GM06990 (cell line): Measurements from ENCODE around the gene TBL3.
"Not testable (repeated sequence)": the region's sequence is repeated elsewhere in the genome, so short reads cannot be mapped to it uniquely, and the experiment has no call there.

Experiments used
- DNase-seq: peaks from one replicate; pipeline ENCODE4 v3.0.0-alpha.2; 2011; ENCODE audit not compliant: insufficient read length; ENCODE audit errors: extremely low read depth
- H3K27me3 ChIP-seq: replicated peaks from 2 replicates; pipeline ENCODE4 v1.6.0; 2011; ENCODE audit warnings: low read length; ENCODE audit not compliant: control insufficient read depth, insufficient read depth
- H3K36me3 ChIP-seq: 2 replicates; pipeline ENCODE4 v1.5.1; 2011; ENCODE audit warnings: low read length; ENCODE audit not compliant: control insufficient read depth, insufficient read depth
- H3K4me3 ChIP-seq: replicated peaks from 2 replicates; pipeline ENCODE4 v1.5.1; 2011; ENCODE audit warnings: low read depth, mild to moderate bottlenecking, control low read depth, low read length
- TF ChIP-seq, protein P1 (sequence below): IDR thresholded peaks from 2 replicates; pipeline ENCODE4 v1.5.1; 2011; ENCODE audit warnings: low read length, control low read depth, mild to moderate bottlenecking, inconsistent platforms; ENCODE audit not compliant: insufficient read depth, poor library complexity, severe bottlenecking

TBL3 gene

DNA sequence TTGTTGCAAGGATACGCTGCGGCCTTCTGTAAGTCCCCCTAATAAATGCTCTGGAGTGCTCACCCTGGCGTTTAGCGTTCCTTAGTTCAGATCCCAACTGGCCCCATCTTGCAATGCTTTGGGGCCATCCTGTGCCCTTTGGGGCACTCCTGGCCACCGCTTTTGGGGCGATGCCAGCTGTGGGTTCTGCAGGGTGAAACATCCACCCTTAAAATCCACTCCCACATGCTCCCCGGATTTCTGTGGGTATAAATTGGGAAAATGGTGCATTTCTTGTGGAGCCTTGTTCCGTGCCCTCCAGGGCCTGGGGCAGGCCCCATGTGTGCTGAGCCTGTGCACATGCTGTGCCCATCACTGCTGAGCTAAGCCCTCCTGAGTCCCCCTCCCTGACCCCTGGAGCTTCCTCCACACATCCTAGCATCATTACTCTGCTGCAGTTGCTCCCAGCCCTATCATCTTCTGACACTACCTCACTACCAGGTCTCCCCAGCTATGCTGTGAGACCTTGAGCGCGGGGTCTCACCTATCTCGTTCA is 34.8 kb upstream of the TBL3 start:
- Histone ChIP-seq H3K36me3 (peaks cover 19% of the 10 kb centered on the region), H3K27me3 (no peaks in the 10 kb centered on the region), H3K4me3 (no peak overlapping the region)
- DNase-seq = no peak
- TF ChIP-seq, protein P1, sequence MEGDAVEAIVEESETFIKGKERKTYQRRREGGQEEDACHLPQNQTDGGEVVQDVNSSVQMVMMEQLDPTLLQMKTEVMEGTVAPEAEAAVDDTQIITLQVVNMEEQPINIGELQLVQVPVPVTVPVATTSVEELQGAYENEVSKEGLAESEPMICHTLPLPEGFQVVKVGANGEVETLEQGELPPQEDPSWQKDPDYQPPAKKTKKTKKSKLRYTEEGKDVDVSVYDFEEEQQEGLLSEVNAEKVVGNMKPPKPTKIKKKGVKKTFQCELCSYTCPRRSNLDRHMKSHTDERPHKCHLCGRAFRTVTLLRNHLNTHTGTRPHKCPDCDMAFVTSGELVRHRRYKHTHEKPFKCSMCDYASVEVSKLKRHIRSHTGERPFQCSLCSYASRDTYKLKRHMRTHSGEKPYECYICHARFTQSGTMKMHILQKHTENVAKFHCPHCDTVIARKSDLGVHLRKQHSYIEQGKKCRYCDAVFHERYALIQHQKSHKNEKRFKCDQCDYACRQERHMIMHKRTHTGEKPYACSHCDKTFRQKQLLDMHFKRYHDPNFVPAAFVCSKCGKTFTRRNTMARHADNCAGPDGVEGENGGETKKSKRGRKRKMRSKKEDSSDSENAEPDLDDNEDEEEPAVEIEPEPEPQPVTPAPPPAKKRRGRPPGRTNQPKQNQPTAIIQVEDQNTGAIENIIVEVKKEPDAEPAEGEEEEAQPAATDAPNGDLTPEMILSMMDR = no peak

DNA sequence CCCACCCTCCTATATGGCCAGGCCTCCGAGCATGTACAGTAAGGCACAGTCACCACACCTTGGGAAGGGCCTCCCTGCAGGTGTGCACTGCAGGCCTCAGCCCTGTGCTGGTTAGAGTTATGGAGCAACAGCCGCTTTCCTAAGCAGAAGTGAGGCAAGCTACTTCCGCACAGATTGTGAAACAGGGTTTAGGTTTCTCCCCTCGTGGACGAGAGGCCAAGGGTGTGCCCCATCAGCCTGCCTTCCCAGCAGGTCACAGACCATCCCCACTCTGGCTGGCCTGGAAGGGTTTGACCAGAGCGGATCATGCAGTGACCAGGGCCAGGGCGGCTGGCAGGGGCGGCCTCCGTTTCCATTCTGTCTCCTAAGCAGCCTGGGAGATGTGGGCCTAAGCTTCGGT is 33.5 kb upstream of the TBL3 start:
- DNase-seq = no peak
- peaks cover 19% of the 10 kb centered on the region for H3K36me3 ChIP-seq

DNA sequence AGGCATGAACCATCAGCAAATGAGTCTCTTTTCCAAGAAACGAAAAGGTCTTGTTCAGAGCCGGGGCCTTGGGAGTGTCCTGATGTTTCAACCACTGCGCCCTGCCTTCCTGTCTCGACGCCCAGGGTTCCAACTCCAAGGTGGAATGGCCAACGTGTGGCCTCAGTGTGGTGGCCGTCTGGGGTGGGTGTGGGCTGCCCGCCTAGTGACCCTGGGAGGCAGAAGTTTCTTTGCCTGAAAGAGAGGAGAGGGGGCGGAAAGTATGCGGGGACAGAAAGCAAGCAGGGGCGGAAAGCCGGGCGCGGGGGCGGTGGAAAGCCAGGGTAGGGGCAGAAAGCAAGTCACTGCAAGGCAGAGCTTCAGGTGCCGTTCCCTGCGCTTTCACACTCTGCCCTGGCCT is 32.9 kb upstream of the TBL3 start:
- H3K27me3 ChIP-seq = no peaks in the 10 kb centered on the region
- no peak overlapping the region for H3K4me3 ChIP-seq
- peaks cover 19% of the 10 kb centered on the region for H3K36me3 ChIP-seq
- no peak for DNase-seq
- TF ChIP-seq, protein P1 = no peak

More for the DNA sequence above, 33.5 kb upstream of the TBL3 start:
- no peak overlapping the region for H3K4me3 ChIP-seq
- TF ChIP-seq, protein P1 = no peak
- no peaks in the 10 kb centered on the region for H3K27me3 ChIP-seq

DNA sequence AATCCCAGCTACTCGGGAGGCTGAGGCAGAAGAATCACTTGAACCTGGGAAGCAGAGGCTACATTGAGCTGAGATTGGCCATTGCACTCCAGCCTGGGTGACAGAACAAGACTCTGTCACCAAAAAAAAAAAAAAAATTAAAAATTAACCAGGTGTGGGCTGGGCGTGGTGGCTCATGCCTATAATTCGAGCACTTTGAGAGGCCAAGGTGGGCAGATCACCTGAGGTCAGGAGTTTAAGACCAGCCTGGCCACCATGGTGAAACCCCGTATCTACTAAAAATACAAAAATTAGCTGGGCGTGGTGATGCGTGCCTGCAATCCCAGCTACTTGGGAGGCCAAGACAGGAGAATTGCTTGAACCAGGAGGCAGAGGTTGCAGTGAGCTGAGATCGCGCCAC is 32.0 kb upstream of the TBL3 start:
- peaks cover 19% of the 10 kb centered on the region for H3K36me3 ChIP-seq
- not testable (repeated sequence) for H3K4me3 ChIP-seq, DNase-seq, H3K27me3 ChIP-seq

DNA sequence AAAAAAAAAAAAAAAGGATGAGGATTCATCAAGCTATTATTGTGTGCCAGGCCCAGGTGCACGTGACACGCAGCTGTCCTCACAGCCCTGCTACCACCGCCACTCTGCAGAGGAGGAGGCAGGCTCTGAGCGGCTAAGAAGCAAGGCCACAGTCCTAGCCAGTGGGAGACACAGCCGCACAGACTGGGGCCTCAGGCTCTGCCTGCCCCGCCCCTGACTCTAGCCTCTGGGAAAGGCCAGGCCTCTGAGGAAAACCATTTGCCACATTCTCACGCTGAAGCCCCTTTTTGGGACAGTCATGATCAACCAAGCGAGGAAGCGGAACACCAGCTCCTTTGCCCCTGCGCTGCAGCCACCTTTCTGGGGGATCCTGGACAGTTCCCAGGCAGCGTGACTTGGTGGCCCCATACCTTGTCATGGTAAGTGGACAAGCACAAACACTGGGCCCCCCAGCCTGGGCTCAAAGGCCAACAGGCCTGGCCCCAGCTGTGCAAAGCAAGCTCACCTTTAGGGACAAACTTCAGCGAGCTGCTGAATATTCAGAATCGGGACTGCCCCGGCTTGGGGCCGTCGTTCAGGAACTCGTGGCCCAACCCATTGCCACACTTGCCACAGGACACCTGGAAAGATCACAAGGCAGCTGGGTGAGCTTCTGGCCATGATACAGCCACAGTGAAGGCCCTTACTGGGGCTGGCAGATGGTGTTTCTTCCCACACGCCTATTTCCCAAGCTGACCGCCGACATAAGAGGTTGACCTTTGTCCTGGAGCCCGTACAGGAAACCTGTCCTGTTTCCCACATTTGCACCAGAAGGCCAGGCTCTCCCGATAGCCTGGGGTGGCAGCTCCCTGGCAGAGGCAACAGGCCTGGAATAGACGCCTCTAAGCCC is 31.3 kb upstream of the TBL3 start:
- H3K27me3 ChIP-seq = no peaks in the 10 kb centered on the region
- no peak for DNase-seq
- no peak overlapping the region for H3K4me3 ChIP-seq
- TF ChIP-seq, protein P1 = no peak
- H3K36me3 ChIP-seq = peaks cover 19% of the 10 kb centered on the region
